Body of pancreas (tissue), 4 donors: ENCODE measurements around the gene MCMBP.

Experiments used
- POLR2A ChIP-seq, 3 donors: fragments of 450-650 bp; IDR thresholded peaks; one replicate each; pipeline ENCODE4 v1.6.1; 2016; ENCODE audit warnings: antibody characterized with exemption in 3 of 3, mild to moderate bottlenecking in 2 of 3
- TF ChIP-seq, protein P1 (sequence below), 7 experiments: fragments of 450-650 bp in 4 of 7; fragments of 200-600 bp in 3 of 7; sonication (generic) in 3 of 7; IDR thresholded peaks; one replicate each; pipeline ENCODE4 v1.5.1; 2016 to 2019; ENCODE audit warnings: antibody characterized with exemption in 7 of 7

DNA sequence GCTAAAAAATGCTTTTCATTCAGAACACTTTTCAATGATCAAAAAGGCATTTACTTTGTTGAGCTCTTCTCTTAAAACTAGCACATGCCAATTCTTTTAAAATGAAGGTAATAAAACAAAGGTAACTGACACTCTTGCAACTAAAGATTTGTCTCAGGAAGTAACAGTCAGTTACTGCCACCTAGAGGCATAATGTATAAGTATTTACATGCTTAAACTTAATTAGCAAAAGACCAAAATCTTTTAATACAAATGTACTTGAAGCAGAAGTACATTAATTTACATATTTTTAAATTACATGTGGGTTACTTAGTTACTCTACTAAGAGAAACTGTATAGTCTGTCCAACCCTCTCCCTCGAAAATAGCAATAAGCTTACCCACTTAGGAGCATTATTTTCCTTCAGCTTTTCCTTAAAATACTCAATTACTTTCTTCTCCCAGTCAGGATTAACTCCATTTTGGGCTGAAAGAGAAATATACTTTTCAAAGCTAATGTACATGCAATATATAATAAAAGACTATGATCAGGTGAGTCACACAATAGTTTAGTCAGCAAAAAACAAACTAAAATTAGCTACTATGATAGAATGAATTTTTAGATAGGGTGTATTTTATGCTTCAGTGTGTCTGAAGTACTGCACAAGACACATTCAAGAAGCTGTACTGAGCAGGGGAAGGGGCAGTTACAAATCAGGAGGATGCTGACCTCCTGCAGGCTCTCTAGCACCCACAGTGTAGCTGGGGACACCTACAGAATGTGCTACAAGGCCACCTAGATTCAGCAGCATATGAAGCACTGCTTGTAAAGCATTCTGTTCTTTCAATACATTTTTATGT lies 13.0 kb downstream of the MCMBP start:
- no peak for TF ChIP-seq POLR2A (IDR thresholded peaks at IDR 0.05)
- TF ChIP-seq, protein P1, sequence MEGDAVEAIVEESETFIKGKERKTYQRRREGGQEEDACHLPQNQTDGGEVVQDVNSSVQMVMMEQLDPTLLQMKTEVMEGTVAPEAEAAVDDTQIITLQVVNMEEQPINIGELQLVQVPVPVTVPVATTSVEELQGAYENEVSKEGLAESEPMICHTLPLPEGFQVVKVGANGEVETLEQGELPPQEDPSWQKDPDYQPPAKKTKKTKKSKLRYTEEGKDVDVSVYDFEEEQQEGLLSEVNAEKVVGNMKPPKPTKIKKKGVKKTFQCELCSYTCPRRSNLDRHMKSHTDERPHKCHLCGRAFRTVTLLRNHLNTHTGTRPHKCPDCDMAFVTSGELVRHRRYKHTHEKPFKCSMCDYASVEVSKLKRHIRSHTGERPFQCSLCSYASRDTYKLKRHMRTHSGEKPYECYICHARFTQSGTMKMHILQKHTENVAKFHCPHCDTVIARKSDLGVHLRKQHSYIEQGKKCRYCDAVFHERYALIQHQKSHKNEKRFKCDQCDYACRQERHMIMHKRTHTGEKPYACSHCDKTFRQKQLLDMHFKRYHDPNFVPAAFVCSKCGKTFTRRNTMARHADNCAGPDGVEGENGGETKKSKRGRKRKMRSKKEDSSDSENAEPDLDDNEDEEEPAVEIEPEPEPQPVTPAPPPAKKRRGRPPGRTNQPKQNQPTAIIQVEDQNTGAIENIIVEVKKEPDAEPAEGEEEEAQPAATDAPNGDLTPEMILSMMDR (IDR thresholded peaks at IDR 0.05): peak; percentile 46 to 68 (median 58)
